Ovary (tissue), 3 donors: ENCODE results near the gene NUDC.

Experiments
- POLR2A ChIP-seq: fragments of 450-650 bp; IDR thresholded peaks from one replicate; pipeline ENCODE4 v1.6.1; 2017; ENCODE audit warnings: antibody characterized with exemption, mild to moderate bottlenecking, moderate library complexity
- TF ChIP-seq, protein P1 (sequence below), 3 donors: fragments of 450-650 bp in 2 of 3; fragments of 200-600 bp in 1 of 3; IDR thresholded peaks; one replicate each; pipeline versions ENCODE4 v1.5.1 to v1.8.0; 2016 to 2022; ENCODE audit warnings: antibody characterized with exemption in 3 of 3, mild to moderate bottlenecking in 1 of 3
- donor health status: DM: no; HTN: no; CAD: no.

DNA sequence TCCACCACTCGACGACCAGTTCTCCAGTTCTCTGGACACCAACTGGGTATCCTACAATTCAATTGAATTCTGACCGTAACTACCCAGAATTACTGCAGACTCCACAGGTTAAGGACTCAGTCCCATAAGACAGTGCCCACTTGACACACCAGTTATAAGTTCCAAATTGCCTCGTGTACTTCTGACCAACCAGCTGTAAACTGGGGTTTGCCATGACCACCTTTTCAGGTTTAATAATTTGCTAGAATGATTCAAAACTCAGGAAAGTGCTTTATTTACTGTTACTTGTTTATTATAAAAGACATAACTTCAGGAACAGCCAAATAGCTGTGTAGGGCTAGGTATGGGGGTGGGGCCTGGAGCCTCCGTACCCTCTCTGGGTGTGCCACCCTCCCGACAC, 15.3 kb downstream of the NUDC start:
- TF ChIP-seq, protein P1, sequence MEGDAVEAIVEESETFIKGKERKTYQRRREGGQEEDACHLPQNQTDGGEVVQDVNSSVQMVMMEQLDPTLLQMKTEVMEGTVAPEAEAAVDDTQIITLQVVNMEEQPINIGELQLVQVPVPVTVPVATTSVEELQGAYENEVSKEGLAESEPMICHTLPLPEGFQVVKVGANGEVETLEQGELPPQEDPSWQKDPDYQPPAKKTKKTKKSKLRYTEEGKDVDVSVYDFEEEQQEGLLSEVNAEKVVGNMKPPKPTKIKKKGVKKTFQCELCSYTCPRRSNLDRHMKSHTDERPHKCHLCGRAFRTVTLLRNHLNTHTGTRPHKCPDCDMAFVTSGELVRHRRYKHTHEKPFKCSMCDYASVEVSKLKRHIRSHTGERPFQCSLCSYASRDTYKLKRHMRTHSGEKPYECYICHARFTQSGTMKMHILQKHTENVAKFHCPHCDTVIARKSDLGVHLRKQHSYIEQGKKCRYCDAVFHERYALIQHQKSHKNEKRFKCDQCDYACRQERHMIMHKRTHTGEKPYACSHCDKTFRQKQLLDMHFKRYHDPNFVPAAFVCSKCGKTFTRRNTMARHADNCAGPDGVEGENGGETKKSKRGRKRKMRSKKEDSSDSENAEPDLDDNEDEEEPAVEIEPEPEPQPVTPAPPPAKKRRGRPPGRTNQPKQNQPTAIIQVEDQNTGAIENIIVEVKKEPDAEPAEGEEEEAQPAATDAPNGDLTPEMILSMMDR (IDR thresholded peaks at IDR 0.05): no peak
- TF ChIP-seq POLR2A: no peak
